HT-29 (cell line): ENCODE results near the gene CRYAA. TPM values are rescaled to one million over a fixed set of nuclear protein-coding genes. Genes with fewer than 3 reads are reported as not detected.

Source experiments
- DNase-seq: peaks from one replicate; pipeline ENCODE4 v3.0.0-alpha.2; 2015; ENCODE audit warnings: low spot score
- total RNA-seq: library from RNA; depleted of rRNA; stranded (reverse); fragments of >200 nt; shearing (Covaris generic); gene quantifications from 2 replicates; pipeline ENCODE4 v1.2.3, GENCODE V29; 2014; rRNA removed

CRYAA gene
- total RNA-seq, 1 experiment from 2014 or later = not detected

GRCh38 chr21:43201491-43201890, 32.7 kb downstream of the CRYAA start:
- DNase-seq = no peak

DNA sequence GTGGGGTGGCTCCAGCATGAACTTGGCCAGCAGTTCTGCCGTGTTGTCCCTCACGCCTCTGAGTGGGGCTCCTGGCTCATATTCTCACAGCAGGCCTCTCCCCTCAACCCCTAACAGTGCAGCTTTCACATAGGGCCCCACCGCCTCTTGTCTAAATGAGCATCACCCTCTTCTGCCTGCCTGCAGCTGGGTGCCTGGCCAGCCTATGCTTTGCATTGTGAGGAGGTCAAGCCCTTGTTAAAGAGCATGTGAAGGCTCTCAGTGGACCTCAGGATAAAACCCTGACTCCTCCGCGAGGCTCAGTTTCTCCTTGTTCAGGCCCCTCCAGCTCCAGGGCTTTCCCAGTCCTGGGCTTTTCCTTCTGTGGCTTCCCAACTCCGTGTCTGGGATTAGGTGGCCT, 34.8 kb downstream of the CRYAA start:
- no peak for DNase-seq

DNA sequence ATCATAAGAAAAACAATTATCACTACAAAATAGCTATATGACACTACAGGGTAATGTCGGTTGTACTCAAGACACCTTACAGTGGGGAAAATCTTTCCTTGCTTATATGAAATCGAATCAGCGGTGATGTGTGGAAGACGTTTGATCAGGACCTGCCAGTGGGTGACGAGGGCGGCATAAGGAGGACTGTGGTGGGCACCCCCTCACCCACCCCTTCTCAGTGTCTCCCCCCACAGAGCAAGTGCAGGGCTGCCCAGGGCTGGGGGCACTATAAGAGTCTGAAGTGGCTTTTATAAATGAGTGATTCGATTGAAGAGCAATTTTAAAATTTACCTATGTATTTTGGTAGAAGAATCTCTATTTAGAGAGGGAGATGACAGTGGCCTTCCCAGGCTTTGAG, 35.8 kb downstream of the CRYAA start:
- DNase-seq = no peak

DNA sequence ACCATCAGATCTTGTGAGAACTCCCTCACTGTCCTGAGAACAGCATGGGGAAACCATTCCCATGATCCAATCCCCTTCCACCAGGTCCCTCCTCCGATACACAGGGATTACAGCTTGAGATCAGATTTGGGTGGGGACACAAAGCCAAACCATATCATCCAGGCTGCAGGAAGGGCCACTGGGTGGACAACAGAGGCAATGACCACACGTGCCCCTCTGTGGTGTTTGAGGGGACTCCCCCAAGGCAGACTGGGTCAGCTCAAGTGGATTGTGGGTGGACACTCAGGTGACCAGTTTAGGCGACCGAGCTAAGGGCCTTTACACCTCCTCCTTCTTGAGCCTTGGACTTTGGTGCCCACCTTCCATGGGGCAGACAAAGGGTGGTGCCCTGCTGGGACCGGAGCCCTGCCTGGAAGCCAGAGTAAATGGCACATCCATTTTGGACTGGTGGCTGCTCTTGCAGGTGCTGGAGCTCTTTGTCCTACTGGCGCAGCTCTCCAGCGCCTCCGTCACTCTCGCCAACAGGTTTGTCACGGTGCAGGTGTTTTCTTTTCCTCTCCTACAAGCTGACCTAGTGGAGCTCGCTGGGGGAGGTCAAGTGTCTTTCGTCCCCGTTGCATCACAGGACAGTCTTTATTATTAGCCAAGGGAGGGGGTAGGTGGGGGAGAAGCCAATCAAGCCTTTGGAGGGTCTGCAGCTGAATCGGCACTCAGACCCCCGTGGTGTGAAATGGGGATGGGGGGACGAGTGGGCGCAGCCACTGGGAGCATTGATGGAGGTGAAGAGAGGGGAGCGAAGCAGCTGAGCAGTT, 37.6 kb downstream of the CRYAA start:
- no peak for DNase-seq

DNA sequence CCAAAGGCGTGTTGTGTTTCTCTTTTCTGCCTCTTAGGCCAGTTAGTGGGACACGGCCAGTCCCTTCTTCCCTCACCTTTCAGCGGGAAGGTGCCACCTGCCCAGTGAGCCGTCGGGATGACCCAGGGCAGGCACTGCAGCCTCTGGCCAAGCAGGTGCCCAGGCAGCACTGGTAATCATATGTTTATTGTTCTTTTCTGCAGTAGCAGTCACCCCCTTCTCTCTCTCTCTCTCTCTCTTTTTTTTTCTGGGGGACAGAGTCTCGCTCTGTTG, 38.2 kb downstream of the CRYAA start:
- DNase-seq = no peak

- DNase-seq = no peak
Measured at GRCh38 chr21:43207868-43208267, 39.1 kb downstream of the CRYAA start.

GRCh38 chr21:43208561-43209332, 39.9 kb downstream of the CRYAA start:
- no peak for DNase-seq

GRCh38 chr21:43209575-43210453, 41.0 kb downstream of the CRYAA start:
- DNase-seq = peak; percentile 3

GRCh38 chr21:43210454-43211071, 41.8 kb downstream of the CRYAA start:
- DNase-seq = no peak

DNA sequence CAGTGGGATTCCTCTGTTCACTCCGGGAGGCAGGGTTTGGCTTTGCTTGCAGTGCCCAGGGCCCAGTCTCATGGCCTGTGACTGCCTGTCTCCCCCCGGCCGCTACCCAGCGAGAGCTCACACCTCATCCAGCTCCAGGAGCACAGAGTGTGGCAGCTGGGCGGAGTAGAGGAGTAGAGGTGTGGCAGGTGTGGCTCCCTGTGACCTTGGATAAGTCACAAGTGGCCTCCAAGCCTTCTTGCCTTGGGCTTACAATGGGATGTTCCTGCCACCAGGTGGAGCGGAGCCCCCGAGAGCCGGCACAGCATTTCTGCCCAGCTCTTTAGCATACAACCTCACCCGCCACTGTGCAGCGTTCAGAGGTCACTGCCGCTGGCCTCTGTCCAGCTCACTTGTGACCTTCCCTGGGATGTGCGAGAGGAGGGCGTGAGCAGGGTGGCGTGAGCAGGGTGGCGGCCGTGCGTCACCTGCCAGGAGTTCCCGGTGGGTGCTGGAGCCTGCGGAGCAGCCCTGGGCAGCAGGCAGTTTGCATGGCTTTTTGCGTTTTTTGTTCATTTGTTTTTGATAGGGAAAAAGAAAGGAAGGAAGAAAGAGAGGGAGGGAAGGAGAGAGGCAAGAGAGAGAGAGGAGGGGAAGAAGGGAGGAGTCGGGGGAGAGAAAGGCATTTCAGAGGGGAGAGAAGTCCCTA, 42.4 kb downstream of the CRYAA start:
- DNase-seq = peak; percentile 70

DNA sequence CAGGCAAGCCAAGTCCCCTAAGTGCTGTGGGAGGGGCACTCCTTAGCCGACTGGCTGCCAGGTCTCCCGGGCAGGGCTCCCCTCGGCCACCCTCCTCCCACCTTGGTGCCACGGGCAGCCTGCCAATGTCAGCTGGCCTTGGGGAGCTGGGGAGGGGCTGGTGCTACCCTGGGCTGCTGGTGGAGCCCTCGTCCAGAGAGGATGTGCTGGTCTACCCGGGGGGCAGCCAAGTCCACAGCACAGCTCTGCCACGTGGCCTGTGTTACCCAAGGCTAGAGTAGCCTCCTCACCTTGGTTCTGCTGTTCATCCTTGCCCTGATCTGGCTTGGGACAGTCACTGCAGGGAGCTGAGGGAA, 42.9 kb downstream of the CRYAA start:
- DNase-seq = peak; percentile 17

Other genes starting within 250 kb of the CRYAA start
- not detected in 2 replicates for gene ERVH48-1, start 243.4 kb upstream of the CRYAA start, total RNA-seq
- 14.3 and 24.7 TPM in 2 replicates for gene PKNOX1, start 194.4 kb upstream of the CRYAA start, total RNA-seq
- 0.47 TPM in 1 of 2 replicates, not detected in the other for gene CBS, start 93.2 kb upstream of the CRYAA start, total RNA-seq
- gene U2AF1, start 61.4 kb upstream of the CRYAA start, total RNA-seq = 21.3 and 35.7 TPM in 2 replicates